ENCODE results near the gene KLHL3. TPM values are rescaled to one million over a fixed set of nuclear protein-coding genes. Genes with fewer than 3 reads are reported as not detected.

Gene KLHL3
- total and polyA plus RNA-seq, 4 donors = 0.91 to 8.8 (median 3.7) TPM

GRCh38 chr5:137724251-137724650, 11.6 kb downstream of the KLHL3 start:
- H3K27ac ChIP-seq (ENCODE audit: low read depth in 1 of 2, low read length in 2 of 2) = peak overlapping the region; percentile 23 to 68
- TF ChIP-seq GABPA (IDR thresholded peaks at IDR 0.05 in 1 of 2, conservative IDR thresholded peaks at IDR 0.05 in 1 of 2) (no peak), RXRA (IDR thresholded peaks at IDR 0.05) (peak in 1 of 2 donors; percentile 24), HNF4G (IDR thresholded peaks at IDR 0.05) (peak; percentile 60), TAF1 (conservative IDR thresholded peaks at IDR 0.05) (no peak), SP1 (IDR thresholded peaks at IDR 0.05) (peak; percentile 93), RAD21 (IDR thresholded peaks at IDR 0.05) (no peak), JUND (IDR thresholded peaks at IDR 0.05) (peak in 1 of 2 donors; percentile 39), YY1 (IDR thresholded peaks at IDR 0.05) (peak; percentile 40), NR2F2 (IDR thresholded peaks at IDR 0.05) (no peak), HNF4A (conservative IDR thresholded peaks at IDR 0.05) (peak; percentile 75 to 90), REST (IDR thresholded peaks at IDR 0.05) (peak; percentile 32), EGR1 (IDR thresholded peaks at IDR 0.05; ENCODE audit: low read depth in 2 of 2) (no peak), FOXA1 (IDR thresholded peaks at IDR 0.05) (peak; percentile 44), FOXA2 (IDR thresholded peaks at IDR 0.05) (peak; percentile 64)
- TF ChIP-seq, protein P1, sequence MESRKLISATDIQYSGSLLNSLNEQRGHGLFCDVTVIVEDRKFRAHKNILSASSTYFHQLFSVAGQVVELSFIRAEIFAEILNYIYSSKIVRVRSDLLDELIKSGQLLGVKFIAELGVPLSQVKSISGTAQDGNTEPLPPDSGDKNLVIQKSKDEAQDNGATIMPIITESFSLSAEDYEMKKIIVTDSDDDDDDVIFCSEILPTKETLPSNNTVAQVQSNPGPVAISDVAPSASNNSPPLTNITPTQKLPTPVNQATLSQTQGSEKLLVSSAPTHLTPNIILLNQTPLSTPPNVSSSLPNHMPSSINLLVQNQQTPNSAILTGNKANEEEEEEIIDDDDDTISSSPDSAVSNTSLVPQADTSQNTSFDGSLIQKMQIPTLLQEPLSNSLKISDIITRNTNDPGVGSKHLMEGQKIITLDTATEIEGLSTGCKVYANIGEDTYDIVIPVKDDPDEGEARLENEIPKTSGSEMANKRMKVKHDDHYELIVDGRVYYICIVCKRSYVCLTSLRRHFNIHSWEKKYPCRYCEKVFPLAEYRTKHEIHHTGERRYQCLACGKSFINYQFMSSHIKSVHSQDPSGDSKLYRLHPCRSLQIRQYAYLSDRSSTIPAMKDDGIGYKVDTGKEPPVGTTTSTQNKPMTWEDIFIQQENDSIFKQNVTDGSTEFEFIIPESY (IDR thresholded peaks at IDR 0.05) = no peak
- TF ChIP-seq, protein P2, sequence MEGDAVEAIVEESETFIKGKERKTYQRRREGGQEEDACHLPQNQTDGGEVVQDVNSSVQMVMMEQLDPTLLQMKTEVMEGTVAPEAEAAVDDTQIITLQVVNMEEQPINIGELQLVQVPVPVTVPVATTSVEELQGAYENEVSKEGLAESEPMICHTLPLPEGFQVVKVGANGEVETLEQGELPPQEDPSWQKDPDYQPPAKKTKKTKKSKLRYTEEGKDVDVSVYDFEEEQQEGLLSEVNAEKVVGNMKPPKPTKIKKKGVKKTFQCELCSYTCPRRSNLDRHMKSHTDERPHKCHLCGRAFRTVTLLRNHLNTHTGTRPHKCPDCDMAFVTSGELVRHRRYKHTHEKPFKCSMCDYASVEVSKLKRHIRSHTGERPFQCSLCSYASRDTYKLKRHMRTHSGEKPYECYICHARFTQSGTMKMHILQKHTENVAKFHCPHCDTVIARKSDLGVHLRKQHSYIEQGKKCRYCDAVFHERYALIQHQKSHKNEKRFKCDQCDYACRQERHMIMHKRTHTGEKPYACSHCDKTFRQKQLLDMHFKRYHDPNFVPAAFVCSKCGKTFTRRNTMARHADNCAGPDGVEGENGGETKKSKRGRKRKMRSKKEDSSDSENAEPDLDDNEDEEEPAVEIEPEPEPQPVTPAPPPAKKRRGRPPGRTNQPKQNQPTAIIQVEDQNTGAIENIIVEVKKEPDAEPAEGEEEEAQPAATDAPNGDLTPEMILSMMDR (IDR thresholded peaks at IDR 0.05; ENCODE audit: low read depth, low read length, missing input control) = no peak
- TF ChIP-seq, protein P3, sequence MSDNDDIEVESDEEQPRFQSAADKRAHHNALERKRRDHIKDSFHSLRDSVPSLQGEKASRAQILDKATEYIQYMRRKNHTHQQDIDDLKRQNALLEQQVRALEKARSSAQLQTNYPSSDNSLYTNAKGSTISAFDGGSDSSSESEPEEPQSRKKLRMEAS (IDR thresholded peaks at IDR 0.05) = peak; percentile 24
- TF ChIP-seq, protein P4, sequence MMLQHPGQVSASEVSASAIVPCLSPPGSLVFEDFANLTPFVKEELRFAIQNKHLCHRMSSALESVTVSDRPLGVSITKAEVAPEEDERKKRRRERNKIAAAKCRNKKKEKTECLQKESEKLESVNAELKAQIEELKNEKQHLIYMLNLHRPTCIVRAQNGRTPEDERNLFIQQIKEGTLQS (IDR thresholded peaks at IDR 0.05) = no peak
- no peaks in the 10 kb centered on the region for H3K27me3 ChIP-seq (ENCODE audit: control insufficient read depth in 4 of 4, insufficient read depth in 4 of 4, low read length in 3 of 4)
- H3K4me1 ChIP-seq (ENCODE audit: control insufficient read depth in 4 of 4, insufficient read depth in 4 of 4, low read length in 3 of 4) = peaks cover 0 to 33% (median 12%) of the 10 kb centered on the region in 4 donors
- H3K9ac ChIP-seq (ENCODE audit: low read depth in 1 of 2, low read length in 2 of 2) = no peak overlapping the region
- no peaks in the 10 kb centered on the region for H3K36me3 ChIP-seq (ENCODE audit: control insufficient read depth in 4 of 4, insufficient read depth in 3 of 4, low read depth in 1 of 4, low read length in 3 of 4)
- DNase-seq (ENCODE audit: low spot score) = no peak
- no peaks in the 10 kb centered on the region for H3K9me3 ChIP-seq (ENCODE audit: control insufficient read depth in 4 of 4, low read length in 3 of 4)
- WGBS = 51% methylated on average over 2 of the region's 2 CpGs
- no peak overlapping the region for H3K4me3 ChIP-seq (ENCODE audit: low read depth in 1 of 3, low read length in 3 of 3)

Data from liver (tissue), 9 donors.